IgD-negative memory B cell (primary cell): ENCODE results near the gene FAM236D. TPM values are rescaled to one million over a fixed set of nuclear protein-coding genes. Genes with fewer than 3 reads are reported as not detected.
"Not testable (repeated sequence)": the region's sequence is repeated elsewhere in the genome, so short reads cannot be mapped to it uniquely, and the experiment has no call there.

ENCODE experiments used
- H3K27ac Mint-ChIP-seq, 3 donors: one replicate each; pipeline ENCODE4 v1.8.0; 2020 to 2022; ENCODE audit warnings: mild to moderate bottlenecking in 3 of 3, mixed read lengths in 3 of 3, moderate library complexity in 1 of 3
- H3K27me3 Mint-ChIP-seq: one replicate; pipeline ENCODE4 v1.8.0; 2021; ENCODE audit warnings: mixed read lengths
- H3K36me3 Mint-ChIP-seq: one replicate; pipeline ENCODE4 v1.8.0; 2020; ENCODE audit warnings: mild to moderate bottlenecking, mixed read lengths
- H3K4me1 Mint-ChIP-seq, 3 donors: one replicate each; pipeline ENCODE4 v1.8.0; 2020 to 2022; ENCODE audit warnings: mixed read lengths in 3 of 3, mild to moderate bottlenecking in 1 of 3
- H3K4me3 Mint-ChIP-seq, 4 donors: one replicate each; pipeline ENCODE4 v1.8.0; 2020 to 2022; ENCODE audit warnings: mild to moderate bottlenecking in 4 of 4, mixed read lengths in 4 of 4, moderate library complexity in 3 of 4
- H3K9me3 Mint-ChIP-seq, 3 donors: one replicate each; pipeline ENCODE4 v1.8.0; 2020 to 2021; ENCODE audit warnings: mixed read lengths in 3 of 3, mild to moderate bottlenecking in 1 of 3
- polyA plus RNA-seq: library from polyadenylated mRNA; unstranded; fragments of 300-500 nt; fragmentation: Illumina TruSeq; gene quantifications from one replicate; pipeline ENCODE4 v1.2.3, GENCODE V29; 2021

The FAM236D gene
- polyA plus RNA-seq, result not detected

DNA sequence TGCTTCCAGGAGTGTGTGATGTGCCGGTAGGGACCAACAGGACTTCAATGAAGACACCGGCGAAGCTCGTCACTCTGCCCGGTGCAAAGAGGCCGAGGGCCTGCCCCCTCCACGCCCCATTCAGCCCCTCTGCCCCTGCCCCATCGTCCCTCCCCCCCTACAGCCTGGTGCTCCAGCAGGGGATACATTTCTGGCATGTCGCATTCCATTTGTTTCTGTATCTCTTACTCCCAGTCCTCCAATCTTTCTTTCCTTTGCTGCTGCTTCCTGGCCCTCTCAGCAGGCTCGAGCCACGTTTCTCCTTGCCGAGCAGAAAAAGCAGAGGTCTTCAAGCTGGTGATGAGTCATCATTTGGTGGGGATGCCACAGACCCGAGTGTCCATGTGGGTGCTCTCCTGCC, at the start of gene FAM236D:
Gene FAM236D (minus strand): TSS at position 101 of the 400 bp plus-strand sequence. CDS start 100 bp downstream, at position 1.
- H3K4me1 Mint-ChIP-seq, H3K4me3 Mint-ChIP-seq, H3K9me3 Mint-ChIP-seq, H3K36me3 Mint-ChIP-seq, H3K27ac Mint-ChIP-seq, H3K27me3 Mint-ChIP-seq: not testable (repeated sequence)

- H3K4me3 Mint-ChIP-seq, H3K27ac Mint-ChIP-seq, H3K27me3 Mint-ChIP-seq, H3K4me1 Mint-ChIP-seq, H3K9me3 Mint-ChIP-seq, H3K36me3 Mint-ChIP-seq: not testable (repeated sequence)
These were observed 29.5 kb upstream of the FAM236D start for GRCh38 chrX:72837532-72837931.

GRCh38 chrX:72830701-72831100, 22.7 kb upstream of the FAM236D start:
- not testable (repeated sequence) for H3K4me3 Mint-ChIP-seq, H3K36me3 Mint-ChIP-seq, H3K9me3 Mint-ChIP-seq, H3K4me1 Mint-ChIP-seq, H3K27me3 Mint-ChIP-seq, H3K27ac Mint-ChIP-seq

- H3K9me3 Mint-ChIP-seq, H3K27ac Mint-ChIP-seq, H3K36me3 Mint-ChIP-seq, H3K4me1 Mint-ChIP-seq, H3K27me3 Mint-ChIP-seq, H3K4me3 Mint-ChIP-seq: not testable (repeated sequence)
These were observed 17.6 kb downstream of the FAM236D start for GRCh38 chrX:72790390-72790789.

GRCh38 chrX:72788142-72788541, 19.9 kb downstream of the FAM236D start:
- H3K4me1 Mint-ChIP-seq, H3K9me3 Mint-ChIP-seq, H3K4me3 Mint-ChIP-seq, H3K36me3 Mint-ChIP-seq, H3K27ac Mint-ChIP-seq, H3K27me3 Mint-ChIP-seq: not testable (repeated sequence)

GRCh38 chrX:72783964-72784363, 24.0 kb downstream of the FAM236D start:
- not testable (repeated sequence) for H3K4me3 Mint-ChIP-seq, H3K9me3 Mint-ChIP-seq, H3K36me3 Mint-ChIP-seq, H3K27ac Mint-ChIP-seq, H3K27me3 Mint-ChIP-seq, H3K4me1 Mint-ChIP-seq

GRCh38 chrX:72783365-72783936, 24.6 kb downstream of the FAM236D start:
- H3K4me3 Mint-ChIP-seq, H3K36me3 Mint-ChIP-seq, H3K27me3 Mint-ChIP-seq, H3K27ac Mint-ChIP-seq, H3K9me3 Mint-ChIP-seq, H3K4me1 Mint-ChIP-seq: not testable (repeated sequence)

DNA sequence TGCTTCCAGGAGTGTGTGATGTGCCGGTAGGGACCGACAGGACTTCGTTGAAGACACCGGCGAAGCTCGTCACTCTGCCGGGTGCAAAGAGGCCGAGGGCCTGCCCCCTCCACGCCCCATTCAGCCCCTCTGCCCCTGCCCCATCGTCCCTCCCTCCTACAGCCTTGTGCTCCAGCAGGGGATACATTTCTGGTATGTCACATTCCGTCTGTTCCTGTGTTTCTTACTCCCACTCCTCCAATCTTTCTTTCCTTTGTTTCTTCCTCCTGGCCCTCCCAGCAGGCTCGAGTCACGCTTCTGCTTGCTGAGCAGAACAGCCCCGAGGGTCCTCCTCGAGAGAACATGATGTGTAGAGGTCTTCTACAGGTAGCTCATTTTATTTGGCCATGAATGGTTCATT, 25.4 kb downstream of the FAM236D start, which contains the start of gene FAM236B:
Gene FAM236B (minus strand): TSS at position 101 of the 400 bp plus-strand sequence. CDS start 100 bp downstream, at position 1.
- H3K4me1 Mint-ChIP-seq, H3K36me3 Mint-ChIP-seq, H3K4me3 Mint-ChIP-seq, H3K27ac Mint-ChIP-seq, H3K9me3 Mint-ChIP-seq, H3K27me3 Mint-ChIP-seq: not testable (repeated sequence)

- H3K4me3 Mint-ChIP-seq, H3K27me3 Mint-ChIP-seq, H3K9me3 Mint-ChIP-seq, H3K4me1 Mint-ChIP-seq, H3K36me3 Mint-ChIP-seq, H3K27ac Mint-ChIP-seq: not testable (repeated sequence)
These were observed 29.9 kb downstream of the FAM236D start for GRCh38 chrX:72778146-72778545.

DNA sequence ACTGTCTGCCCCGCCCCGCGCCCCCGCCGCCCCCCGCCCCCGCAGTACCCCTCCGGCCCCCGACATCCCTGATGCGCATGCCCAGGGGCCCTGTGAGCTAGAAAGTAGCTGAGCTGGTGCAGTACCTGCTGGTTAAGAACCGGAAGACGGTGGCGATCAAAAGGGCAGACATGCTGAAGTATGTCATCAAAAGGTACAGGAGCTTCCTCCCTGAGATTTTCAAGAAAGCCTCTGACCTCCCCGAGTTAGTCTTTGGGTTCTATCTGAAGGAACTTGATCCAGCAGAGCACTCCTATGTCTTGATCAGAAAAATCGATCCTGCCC, 30.6 kb downstream of the FAM236D start:
- not testable (repeated sequence) for H3K4me3 Mint-ChIP-seq, H3K4me1 Mint-ChIP-seq, H3K27ac Mint-ChIP-seq, H3K9me3 Mint-ChIP-seq, H3K27me3 Mint-ChIP-seq, H3K36me3 Mint-ChIP-seq

GRCh38 chrX:72776653-72777466, 31.1 kb downstream of the FAM236D start, which contains the start of gene DMRTC1B:
TSS of gene DMRTC1B (plus strand) at chrX:72776890. CDS start at chrX:72845136, 68,246 bp downstream.
- H3K9me3 Mint-ChIP-seq, H3K36me3 Mint-ChIP-seq, H3K27me3 Mint-ChIP-seq, H3K4me1 Mint-ChIP-seq, H3K27ac Mint-ChIP-seq, H3K4me3 Mint-ChIP-seq: not testable (repeated sequence)

- H3K27me3 Mint-ChIP-seq, H3K4me1 Mint-ChIP-seq, H3K9me3 Mint-ChIP-seq, H3K4me3 Mint-ChIP-seq, H3K36me3 Mint-ChIP-seq, H3K27ac Mint-ChIP-seq: not testable (repeated sequence)
These were observed 47.6 kb downstream of the FAM236D start for GRCh38 chrX:72760454-72760853.

Other genes with a start within 250 kb of the FAM236D start
- gene HDAC8, start 235.4 kb downstream of the FAM236D start, polyA plus RNA-seq, result 18.7 TPM
- gene PHKA1, start 93.9 kb downstream of the FAM236D start, polyA plus RNA-seq, result not detected
- 5.9 TPM for gene DMRTC1B, start 31.3 kb downstream of the FAM236D start, polyA plus RNA-seq
- gene FAM236B, start 25.6 kb downstream of the FAM236D start, polyA plus RNA-seq, result not detected
- gene FAM236C, start 104.4 kb upstream of the FAM236D start, polyA plus RNA-seq, result not detected
- gene FAM236A, start 130.0 kb upstream of the FAM236D start, polyA plus RNA-seq, result not detected
- gene DMRTC1, start 135.6 kb upstream of the FAM236D start, polyA plus RNA-seq, result 1.0 TPM
- gene PABPC1L2B, start 194.7 kb upstream of the FAM236D start, polyA plus RNA-seq, result not detected